Measurements from ENCODE around the gene MCM7.

Gene MCM7

DNA sequence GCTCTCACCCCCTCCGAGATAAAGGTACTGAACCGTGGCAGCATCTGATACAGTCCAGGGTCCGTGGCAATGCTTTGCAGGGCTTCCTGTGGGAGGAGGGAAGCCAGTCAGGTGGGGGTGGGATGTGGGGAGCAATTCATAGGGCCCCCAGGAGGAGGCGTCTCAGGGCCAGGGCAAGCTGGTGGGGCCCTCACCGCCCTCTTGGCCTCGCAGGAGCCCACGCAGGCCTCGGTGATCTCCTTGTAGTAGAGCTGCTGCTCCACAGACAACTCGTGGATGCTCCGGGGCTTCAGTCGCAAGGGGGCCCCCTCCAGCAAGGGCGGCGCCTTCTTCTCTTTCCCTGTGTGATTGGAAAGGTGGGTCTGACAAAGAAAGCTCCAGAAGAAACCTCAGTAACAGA lies 10.7 kb upstream of the MCM7 start:
- Histone ChIP-seq H3K9ac (ENCODE audit: low read depth, low read length) (no peak overlapping the region), H3K9me3 (ENCODE audit: control insufficient read depth, insufficient read depth, low read length) (no peaks in the 10 kb centered on the region), H3K36me3 (ENCODE audit: insufficient read depth, low read length) (peaks cover 11% of the 10 kb centered on the region), H3K4me1 (ENCODE audit: insufficient read depth, low read length) (no peaks in the 10 kb centered on the region)

DNA sequence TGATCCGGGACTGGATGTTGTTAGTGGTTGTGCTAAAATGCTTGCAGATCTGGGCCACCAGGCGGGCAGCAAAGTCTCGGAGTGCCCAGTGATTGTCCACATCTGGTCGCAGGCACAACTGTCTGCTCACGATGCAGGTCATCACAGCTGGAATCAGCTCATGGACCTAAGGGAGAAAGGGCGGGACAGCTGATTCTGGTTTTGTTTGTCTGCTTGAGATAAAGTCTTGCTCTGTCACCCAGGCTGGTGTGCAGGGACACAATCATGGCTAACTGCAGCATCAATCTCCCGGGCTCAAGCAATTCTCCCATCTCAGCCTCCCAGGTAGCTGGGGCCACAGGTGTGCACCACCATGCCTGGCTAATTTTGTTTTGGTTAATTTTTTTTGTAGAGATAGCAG lies 10.0 kb upstream of the MCM7 start:
- Histone ChIP-seq H3K9ac (ENCODE audit: low read depth, low read length) (no peak overlapping the region), H3K36me3 (ENCODE audit: insufficient read depth, low read length) (peaks cover 11% of the 10 kb centered on the region), H3K4me1 (ENCODE audit: insufficient read depth, low read length) (no peaks in the 10 kb centered on the region), H3K9me3 (ENCODE audit: control insufficient read depth, insufficient read depth, low read length) (no peaks in the 10 kb centered on the region)

DNA sequence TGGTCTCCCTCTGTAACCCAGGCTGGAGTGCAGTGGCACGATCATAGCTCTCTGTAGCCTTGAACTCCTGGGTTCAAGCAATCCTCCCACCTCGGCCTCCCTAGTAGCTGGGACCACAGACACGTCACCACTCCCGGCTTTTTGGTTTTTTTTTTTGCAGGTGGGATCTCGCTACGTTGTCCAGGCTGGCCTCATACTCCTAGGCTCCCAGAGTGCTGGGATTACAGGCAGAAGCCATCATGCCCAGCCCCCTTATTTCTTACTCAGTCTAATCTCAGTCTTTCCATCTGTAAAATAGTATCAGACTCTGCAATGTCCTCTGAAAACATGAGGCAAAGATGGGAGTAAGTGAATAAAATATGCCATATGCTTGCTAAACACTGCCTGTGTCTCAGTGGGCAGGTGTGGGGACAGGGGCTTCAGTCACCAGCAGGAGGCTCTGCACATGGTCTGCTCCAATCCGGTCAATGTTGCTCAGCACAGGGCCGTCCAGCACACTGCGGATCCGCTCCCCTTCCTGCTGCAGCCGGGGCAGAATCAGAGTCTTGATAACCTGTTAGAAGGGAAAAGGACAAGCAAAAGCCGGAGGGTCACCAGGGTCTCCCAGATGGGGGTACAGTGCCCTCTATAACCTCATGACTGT lies 8.4 kb upstream of the MCM7 start:
- Histone ChIP-seq H3K9ac (ENCODE audit: low read depth, low read length) (no peak overlapping the region), H3K9me3 (ENCODE audit: control insufficient read depth, insufficient read depth, low read length) (no peaks in the 10 kb centered on the region), H3K36me3 (ENCODE audit: insufficient read depth, low read length) (peaks cover 11% of the 10 kb centered on the region), H3K4me1 (ENCODE audit: insufficient read depth, low read length) (no peaks in the 10 kb centered on the region)

- H3K36me3 ChIP-seq (ENCODE audit: insufficient read depth, low read length) = peaks cover 8% of the 10 kb centered on the region
- no peaks in the 10 kb centered on the region for H3K4me1 ChIP-seq (ENCODE audit: insufficient read depth, low read length)
- H3K9me3 ChIP-seq (ENCODE audit: control insufficient read depth, insufficient read depth, low read length) = no peaks in the 10 kb centered on the region
- no peak overlapping the region for H3K9ac ChIP-seq (ENCODE audit: low read depth, low read length)
These were observed 6.7 kb upstream of the MCM7 start for GRCh38 chr7:100107890-100108289.

GRCh38 chr7:100107125-100107737 lies 6.0 kb upstream of the MCM7 start:
- Histone ChIP-seq H3K9ac (ENCODE audit: low read depth, low read length) (no peak overlapping the region), H3K36me3 (ENCODE audit: insufficient read depth, low read length) (peaks cover 8% of the 10 kb centered on the region)

DNA sequence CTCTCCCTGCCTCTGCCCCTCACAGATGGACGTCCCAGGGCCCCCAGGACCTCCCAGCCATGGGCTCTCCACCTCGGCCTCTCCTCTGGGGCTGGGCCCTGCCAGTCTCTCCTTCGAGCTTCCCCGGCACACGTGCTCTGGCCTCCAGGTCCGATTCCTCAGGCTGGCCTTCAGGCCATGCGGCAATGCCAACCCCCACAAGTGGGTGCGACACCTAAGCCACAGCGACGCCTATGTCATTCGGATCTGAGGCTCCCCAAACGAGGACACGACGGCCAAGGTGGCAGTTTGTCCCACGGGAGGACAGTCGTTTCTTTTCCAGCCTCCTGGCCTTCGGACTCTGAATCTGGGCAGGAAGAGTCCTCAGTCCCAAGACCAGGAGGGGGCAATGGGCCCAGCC lies 5.4 kb upstream of the MCM7 start:
- H3K36me3 ChIP-seq (ENCODE audit: insufficient read depth, low read length) = peaks cover 8% of the 10 kb centered on the region

More at GRCh38 chr7:100107125-100107737, 6.0 kb upstream of the MCM7 start:
- Histone ChIP-seq H3K4me1 (ENCODE audit: insufficient read depth, low read length) (no peaks in the 10 kb centered on the region), H3K9me3 (ENCODE audit: control insufficient read depth, insufficient read depth, low read length) (no peaks in the 10 kb centered on the region)

DNA sequence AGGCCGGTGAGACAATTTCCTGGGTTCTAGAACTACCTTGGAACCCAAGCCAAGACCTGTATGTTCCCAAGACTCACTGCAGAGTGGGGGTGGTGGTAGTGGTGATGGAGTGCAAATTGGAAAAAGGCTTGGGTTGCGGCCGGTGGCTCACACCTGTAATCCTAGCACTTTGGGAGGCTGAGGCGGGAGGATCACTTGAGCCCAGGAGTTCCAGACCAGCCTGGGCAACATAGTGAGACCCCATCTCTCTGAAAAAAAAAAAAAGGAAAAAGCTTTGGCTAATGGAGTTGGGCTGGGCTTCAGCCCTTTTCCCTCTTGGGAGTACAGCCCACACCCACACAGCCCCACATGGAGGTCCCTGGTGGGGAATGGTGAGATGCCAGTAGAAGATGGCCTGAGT lies 4.3 kb upstream of the MCM7 start:
- Histone ChIP-seq H3K4me1 (ENCODE audit: insufficient read depth, low read length) (no peaks in the 10 kb centered on the region), H3K9me3 (ENCODE audit: control insufficient read depth, insufficient read depth, low read length) (no peaks in the 10 kb centered on the region), H3K36me3 (ENCODE audit: insufficient read depth, low read length) (peaks cover 2% of the 10 kb centered on the region), H3K9ac (ENCODE audit: low read depth, low read length) (no peak overlapping the region)

More for the DNA sequence above, 5.4 kb upstream of the MCM7 start:
- Histone ChIP-seq H3K4me1 (ENCODE audit: insufficient read depth, low read length) (no peaks in the 10 kb centered on the region), H3K9ac (ENCODE audit: low read depth, low read length) (no peak overlapping the region), H3K9me3 (ENCODE audit: control insufficient read depth, insufficient read depth, low read length) (no peaks in the 10 kb centered on the region)

DNA sequence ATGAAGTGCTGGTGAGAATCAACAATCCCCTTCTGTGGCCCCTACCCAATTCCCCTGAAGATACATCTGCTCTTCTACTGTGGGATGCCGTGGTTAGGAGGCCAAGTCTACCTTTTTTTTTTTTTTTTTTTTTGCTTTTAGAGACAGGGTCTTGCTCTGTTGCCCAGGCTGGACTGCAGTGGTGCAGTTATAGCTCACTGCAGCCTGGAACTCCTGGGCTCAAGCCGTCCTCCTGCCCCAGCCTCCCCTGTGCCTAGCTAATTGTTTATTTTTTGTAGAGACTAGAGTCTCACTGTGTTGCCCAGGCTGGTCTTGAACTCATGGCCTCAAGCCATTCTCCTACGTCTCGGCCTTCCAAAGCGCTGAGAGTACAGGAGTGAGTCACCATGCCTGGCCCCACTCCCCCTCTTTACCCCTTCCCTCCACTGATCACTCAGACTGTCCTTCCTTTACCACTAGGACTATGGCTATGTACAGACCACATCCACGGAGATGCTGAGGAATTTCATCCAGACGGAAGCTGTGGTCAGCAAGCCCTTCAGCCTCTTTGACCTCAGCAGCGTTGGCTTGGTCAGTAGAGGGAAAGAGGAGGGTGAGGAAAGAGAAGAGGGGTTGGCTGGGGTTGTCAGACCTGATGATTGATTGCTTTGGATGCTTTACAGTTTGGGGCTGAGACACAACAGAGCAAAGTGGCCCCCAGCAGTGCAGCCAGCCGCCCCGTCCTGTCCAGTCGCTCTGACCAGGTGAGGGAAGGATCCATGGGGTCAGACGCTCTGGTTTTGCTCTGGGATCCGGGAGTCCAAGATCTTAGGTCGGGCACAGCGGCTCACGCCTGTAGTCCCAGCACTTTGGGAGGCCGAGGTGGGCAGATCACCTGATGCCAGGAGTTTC lies 2.0 kb upstream of the MCM7 start:
- Histone ChIP-seq H3K36me3 (ENCODE audit: insufficient read depth, low read length) (peaks cover 17% of the 10 kb centered on the region), H3K9ac (ENCODE audit: low read depth, low read length) (no peak overlapping the region), H3K4me1 (ENCODE audit: insufficient read depth, low read length) (peaks cover 4% of the 10 kb centered on the region; the same call in 1 of the 2 replicates), H3K9me3 (ENCODE audit: control insufficient read depth, insufficient read depth, low read length) (no peaks in the 10 kb centered on the region)

DNA sequence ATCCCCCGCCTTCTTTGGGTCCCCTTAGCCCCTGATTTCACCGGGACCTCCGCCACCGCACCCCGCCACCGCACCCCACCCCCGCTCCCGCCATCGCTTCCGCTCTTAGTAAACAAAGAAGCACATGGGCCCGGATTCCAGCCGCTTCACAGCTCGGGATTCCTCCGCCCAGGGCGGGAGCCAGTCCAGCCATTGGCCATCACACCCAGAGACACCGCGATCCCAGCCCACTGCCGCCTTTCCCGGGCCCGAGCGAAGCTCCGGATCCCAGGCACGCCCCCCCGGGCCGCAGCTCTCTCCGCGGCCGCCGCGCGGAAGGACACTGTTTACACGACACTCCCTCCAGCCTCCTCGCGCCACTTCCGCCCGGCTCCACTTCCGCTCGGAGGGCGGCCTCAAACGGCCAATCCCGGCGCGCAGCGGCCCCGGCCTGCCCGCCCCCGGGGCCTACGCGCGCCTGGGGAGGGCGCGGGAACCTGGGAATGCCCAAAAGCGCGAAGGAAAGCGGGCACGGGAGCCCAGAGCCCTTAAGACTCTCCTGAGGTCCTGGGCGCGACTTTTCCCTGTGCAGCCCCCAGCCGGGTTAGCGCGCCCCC lies 679 bp downstream of the MCM7 start:
- Histone ChIP-seq H3K36me3 (ENCODE audit: insufficient read depth, low read length) (peaks cover 38% of the 10 kb centered on the region), H3K4me1 (ENCODE audit: insufficient read depth, low read length) (peaks cover 4% of the 10 kb centered on the region; the same call in 1 of the 2 replicates), H3K9me3 (ENCODE audit: control insufficient read depth, insufficient read depth, low read length) (no peaks in the 10 kb centered on the region), H3K9ac (ENCODE audit: low read depth, low read length) (peak overlapping the region; percentile 98)

- Histone ChIP-seq H3K4me1 (ENCODE audit: insufficient read depth, low read length) (peaks cover 4% of the 10 kb centered on the region; the same call in 1 of the 2 replicates), H3K9ac (ENCODE audit: low read depth, low read length) (peak overlapping the region; percentile 98; the same call in 1 of the 2 replicates), H3K9me3 (ENCODE audit: control insufficient read depth, insufficient read depth, low read length) (no peaks in the 10 kb centered on the region), H3K36me3 (ENCODE audit: insufficient read depth, low read length) (peaks cover 49% of the 10 kb centered on the region)
These were observed 1.7 kb downstream of the MCM7 start for GRCh38 chr7:100099452-100099851.

GRCh38 chr7:100098913-100099312 lies 2.3 kb downstream of the MCM7 start:
- peaks cover 54% of the 10 kb centered on the region for H3K36me3 ChIP-seq (ENCODE audit: insufficient read depth, low read length)

GRCh38 chr7:100095704-100096103 lies 5.5 kb downstream of the MCM7 start:
- peaks cover 76% of the 10 kb centered on the region for H3K36me3 ChIP-seq (ENCODE audit: insufficient read depth, low read length)
- H3K4me1 ChIP-seq (ENCODE audit: insufficient read depth, low read length) = peaks cover 4% of the 10 kb centered on the region; the same call in 1 of the 2 replicates
- H3K9me3 ChIP-seq (ENCODE audit: control insufficient read depth, insufficient read depth, low read length) = no peaks in the 10 kb centered on the region
- H3K9ac ChIP-seq (ENCODE audit: low read depth, low read length) = no peak overlapping the region

More at GRCh38 chr7:100098913-100099312, 2.3 kb downstream of the MCM7 start:
- H3K9me3 ChIP-seq (ENCODE audit: control insufficient read depth, insufficient read depth, low read length) = no peaks in the 10 kb centered on the region
- peaks cover 4% of the 10 kb centered on the region; the same call in 1 of the 2 replicates for H3K4me1 ChIP-seq (ENCODE audit: insufficient read depth, low read length)
- H3K9ac ChIP-seq (ENCODE audit: low read depth, low read length) = no peak overlapping the region

DNA sequence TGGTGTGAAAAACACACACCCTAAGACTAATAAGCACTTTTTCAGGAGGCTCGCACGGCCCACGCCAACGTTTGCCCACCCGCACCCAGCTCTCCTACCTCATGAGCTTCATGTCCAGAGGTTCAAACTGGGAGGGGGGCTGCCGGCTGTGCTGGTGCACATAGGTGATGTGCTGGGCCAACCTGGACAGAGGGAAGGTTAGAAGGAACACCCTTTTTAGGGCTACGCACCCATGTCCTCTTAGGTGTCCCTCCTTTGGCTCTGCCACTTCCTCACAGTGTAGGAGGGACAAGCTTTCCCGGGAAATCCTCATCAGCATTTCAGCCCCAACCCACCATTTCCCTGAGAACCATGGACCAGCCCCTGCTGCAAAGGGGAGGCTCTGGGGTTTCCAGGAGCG lies 5.9 kb downstream of the MCM7 start:
- Histone ChIP-seq H3K9ac (ENCODE audit: low read depth, low read length) (no peak overlapping the region), H3K36me3 (ENCODE audit: insufficient read depth, low read length) (peaks cover 79% of the 10 kb centered on the region), H3K4me1 (ENCODE audit: insufficient read depth, low read length) (peaks cover 4% of the 10 kb centered on the region; the same call in 1 of the 2 replicates), H3K9me3 (ENCODE audit: control insufficient read depth, insufficient read depth, low read length) (no peaks in the 10 kb centered on the region)

GRCh38 chr7:100093925-100094486 lies 7.2 kb downstream of the MCM7 start:
- peaks cover 70% of the 10 kb centered on the region for H3K36me3 ChIP-seq (ENCODE audit: insufficient read depth, low read length)
- no peaks in the 10 kb centered on the region for H3K4me1 ChIP-seq (ENCODE audit: insufficient read depth, low read length)
- no peak overlapping the region for H3K9ac ChIP-seq (ENCODE audit: low read depth, low read length)
- H3K9me3 ChIP-seq (ENCODE audit: control insufficient read depth, insufficient read depth, low read length) = no peaks in the 10 kb centered on the region
